IPS-NIHi7 (cell line): Measurements from ENCODE around the gene ARPP21.
A peak's percentile ranks its signal among the peaks of the same experiment; 100 is the strongest.
"Not testable (repeated sequence)": the region's sequence is repeated elsewhere in the genome, so short reads cannot be mapped to it uniquely, and the experiment has no call there.

Experiments
- DNase-seq: peaks from one replicate; pipeline ENCODE4 v3.0.0; 2012; ENCODE audit warnings: mixed read lengths; ENCODE audit errors: extremely low spot score

Gene ARPP21

DNA sequence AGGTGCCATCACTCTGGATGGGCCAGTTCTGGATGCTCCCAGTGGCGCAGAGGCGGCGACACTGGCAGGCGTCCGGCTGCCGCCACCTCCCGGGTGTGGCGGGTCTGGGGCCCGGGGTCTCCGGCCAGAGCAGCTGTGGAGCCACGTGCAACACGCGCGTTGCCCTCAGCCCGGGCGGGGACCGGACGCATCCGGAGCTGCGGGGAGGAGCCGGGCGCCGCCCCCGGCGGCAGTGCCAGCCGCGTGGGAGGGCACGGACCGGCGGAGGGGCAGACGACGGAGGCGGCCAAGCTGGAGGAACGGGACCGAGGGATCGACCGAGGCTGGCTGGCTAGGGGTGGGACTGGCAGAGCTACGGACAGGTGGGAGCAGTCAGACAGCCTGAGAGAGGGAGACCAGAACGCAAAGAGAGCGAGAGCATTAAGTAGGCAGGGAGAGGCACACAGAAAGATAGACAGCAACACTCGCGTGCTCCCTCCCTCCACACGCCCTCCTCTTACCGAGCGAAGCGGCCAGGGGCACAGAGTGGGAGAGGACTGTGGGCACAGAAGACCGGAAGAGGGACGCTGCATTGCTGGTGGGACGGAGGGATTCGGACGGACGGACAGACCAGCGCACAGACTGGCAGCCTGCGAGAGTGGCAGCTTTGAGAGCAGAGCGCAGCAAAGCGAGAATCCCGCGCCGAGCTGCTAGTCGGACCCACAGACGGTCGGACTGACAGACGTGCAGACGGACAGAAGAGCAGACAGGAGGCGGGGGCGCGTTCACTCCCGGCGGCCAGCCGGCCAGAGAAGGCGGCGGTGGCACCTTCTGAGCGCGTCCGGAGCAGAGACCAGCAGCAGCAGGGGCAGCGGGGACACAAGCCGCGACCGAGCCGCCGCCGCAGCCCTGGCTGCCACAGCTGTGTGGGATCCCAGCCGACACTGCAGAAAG is at the start of gene ARPP21:
Gene ARPP21 (plus strand): TSS at position 272 of the 933 bp plus-strand sequence. CDS start 42,227 bp downstream, outside the sequence.
- DNase-seq, result peak; percentile 32

DNA sequence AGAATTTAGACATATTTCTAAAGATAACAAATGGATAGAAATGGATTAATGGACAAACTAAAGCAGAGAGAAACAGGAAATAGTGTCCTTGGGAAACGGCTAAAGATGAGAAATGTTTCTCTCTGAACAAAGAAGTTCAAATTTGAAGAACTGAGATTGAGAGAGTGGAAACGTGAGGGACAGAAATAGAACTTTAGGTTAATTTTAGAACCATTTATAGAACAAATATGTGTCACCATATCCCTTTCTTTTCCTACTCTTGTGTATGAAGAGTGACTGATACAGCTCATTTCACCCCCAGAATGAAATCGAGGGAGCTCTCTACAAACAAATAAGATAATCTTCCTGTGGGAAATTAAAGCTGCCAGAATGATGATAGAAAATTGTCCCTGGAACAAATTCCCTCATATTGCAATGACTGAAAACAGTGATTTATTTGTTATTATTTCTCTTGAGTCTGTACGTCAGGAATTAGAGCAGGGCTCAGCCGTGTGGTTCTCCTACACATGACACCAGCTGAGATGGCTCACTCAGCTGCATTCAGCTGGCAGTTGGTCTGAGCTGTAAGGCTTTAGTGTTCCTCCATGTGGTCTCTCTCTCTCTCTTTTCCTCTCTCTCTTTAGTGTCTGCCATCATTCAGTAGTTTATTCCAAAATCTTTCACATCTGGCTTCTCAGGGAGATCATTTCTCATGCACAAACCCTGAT is 46.6 kb upstream of the ARPP21 start:
- DNase-seq, result no peak

DNA sequence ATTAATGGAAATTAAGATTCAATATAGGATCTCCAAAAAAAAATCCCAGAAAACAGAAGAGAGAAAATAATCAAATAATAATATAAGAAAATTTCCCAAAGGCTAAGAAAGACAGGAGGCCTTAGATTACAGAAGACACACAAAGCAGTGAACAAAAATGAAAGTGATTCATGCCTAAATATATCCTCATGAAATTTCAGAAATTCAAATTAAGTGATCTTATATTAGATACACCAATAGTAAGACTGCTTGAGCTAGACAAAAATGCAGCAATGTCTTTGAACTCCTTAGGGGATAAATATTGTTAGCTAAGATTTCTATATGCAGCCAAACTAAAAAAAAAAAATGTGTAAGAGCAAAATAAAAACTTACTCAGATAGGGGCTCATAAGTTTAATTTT is 44.6 kb upstream of the ARPP21 start:
- DNase-seq, result no peak

DNA sequence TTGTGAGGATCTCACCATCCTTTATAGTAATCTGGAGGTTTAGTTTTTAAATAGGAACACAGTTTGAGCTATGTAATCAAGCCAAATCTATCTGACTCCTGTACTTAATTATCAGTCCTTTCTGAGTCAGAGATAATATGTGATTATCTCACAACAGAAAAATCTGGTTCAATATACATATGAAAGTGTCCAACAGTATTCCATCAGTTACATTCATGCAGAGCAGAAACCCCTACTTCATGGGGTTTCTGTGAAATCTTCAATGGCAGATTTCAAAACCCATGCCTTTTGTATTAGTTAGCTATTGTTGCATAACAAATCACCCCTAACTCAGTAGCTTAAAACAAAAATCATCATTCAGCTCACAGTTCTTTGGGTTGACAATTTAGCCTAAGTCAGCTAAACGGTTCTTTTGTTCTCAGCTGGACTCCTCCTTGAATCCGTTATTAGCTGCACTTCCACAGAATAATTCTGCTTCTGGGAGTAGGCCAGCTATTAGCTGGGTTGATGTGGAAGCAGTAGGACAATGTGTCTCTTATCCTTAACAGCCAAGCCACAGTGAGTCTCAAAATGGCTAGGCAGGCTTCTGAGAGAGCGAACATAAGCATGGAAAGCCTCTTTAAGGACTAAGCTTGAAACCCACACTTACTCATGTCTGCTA is 42.9 kb upstream of the ARPP21 start:
- no peak for DNase-seq

DNA sequence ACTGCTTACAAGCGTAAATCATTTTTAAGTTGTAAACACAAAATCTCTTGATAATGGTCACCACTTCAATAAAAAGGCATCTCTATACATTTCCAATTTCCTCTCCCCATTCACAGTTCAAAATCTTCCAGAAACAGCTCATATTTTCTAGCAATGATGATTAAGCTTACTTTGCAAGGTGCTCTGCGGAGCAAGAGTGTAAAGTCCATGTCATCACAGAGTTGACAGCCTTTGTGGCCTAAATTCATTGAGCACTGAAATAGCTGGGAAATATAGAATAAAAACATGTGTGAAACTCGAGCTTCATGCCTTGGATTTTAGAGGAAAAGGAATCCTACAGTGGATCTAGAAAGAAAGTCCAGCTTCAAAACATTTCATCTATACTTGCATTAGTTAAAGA is 41.8 kb upstream of the ARPP21 start:
- DNase-seq, result no peak

DNA sequence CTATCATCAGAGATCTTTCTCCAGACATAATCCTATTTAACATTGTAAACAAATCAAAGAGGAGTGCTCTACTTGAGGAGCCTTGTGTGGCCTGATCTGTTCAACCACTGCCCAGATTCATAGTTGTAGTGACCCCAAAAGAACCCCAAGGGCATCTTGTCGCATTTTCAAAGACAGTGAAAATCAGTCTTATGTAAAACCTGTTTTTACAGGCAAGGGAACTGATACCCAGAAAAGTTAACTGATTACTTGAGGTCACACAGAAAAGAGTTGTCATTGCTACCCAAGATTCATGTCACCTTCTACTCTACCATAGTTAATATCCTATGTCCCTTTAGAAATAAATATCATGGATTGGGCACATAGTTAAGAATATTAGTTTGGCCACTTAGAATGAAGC is 40.5 kb upstream of the ARPP21 start:
- no peak for DNase-seq

DNA sequence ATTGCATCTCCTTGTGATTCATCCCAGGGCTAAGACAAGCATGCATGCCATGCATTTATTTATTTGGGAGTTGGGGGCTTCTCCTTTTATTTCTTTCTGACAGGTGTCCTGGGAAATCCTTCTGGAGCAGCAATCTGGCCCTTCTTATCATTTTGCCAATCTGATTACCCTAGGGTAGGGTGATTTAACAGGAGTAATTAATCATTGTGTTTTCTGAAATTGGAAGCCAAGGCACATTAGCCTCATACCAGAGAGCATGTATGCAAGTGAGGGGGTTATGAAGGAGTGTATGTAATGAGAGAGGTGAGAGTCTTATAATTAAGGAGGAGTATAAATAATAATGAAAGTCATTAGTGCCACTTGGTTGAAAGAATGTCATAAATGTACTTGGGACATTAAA is 37.4 kb upstream of the ARPP21 start:
- DNase-seq, result no peak

DNA sequence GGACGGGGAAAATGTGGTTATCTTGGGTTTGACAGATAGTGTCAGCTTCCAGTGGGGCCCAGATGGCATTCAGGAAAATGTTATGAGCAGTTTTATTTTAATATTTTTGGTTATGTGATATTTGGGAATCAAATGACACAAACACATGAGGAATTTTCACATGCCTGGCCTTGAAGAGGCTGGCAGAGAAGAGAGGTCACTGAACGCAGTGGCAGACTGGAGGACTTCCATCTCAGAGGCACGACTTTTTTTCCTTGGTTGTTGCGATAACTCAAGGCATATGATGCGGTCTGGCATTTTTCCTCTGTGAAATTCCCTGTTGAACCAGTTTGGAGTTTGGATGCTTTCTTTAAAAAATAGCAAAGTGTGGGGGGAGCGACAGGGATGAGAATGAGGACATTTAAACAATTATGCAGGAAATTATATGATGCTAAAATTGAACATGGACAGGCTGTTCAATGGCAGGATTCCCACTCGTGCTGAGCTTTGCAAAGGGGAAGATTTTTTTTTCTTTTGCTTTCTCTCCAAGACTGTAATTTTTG is 36.9 kb upstream of the ARPP21 start:
- no peak for DNase-seq

DNA sequence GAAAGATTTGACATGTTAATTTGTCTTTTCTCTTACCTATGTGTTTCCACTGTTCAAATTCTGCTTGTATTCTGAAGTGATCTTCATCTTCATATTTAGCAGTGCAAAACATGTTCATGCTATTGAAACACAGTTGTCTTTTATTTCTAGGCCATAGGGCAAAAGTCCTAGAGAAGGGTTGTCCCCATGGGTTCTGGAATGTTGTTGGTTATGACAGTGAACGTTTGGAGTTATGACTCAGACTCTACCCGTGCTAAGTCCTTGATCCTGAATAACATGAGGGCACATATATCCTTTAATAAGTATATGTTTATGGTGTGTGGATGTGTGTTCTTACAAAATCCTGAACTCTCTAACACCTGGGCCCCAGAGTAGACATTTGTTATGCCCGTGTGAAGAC is 23.0 kb upstream of the ARPP21 start:
- no peak for DNase-seq

DNA sequence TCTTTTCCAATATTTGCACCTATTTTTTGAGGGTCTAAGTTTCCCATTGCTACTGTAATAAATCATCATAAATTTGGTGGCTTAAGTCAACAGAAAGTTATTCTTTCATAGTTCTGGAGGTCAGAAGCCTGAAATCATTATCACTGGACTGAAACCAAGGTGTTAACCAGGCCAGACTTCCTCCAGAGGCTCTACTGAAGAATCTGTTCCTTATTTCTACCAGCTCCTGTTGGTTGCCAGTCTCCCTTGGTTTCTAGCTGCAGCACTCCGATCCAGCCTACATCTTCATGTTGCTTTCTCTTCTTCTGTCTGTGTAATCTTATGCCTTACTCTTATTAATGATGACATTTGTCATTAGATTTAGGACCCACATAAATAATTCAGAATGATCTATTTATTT is 22.0 kb upstream of the ARPP21 start:
- DNase-seq, result no peak

DNA sequence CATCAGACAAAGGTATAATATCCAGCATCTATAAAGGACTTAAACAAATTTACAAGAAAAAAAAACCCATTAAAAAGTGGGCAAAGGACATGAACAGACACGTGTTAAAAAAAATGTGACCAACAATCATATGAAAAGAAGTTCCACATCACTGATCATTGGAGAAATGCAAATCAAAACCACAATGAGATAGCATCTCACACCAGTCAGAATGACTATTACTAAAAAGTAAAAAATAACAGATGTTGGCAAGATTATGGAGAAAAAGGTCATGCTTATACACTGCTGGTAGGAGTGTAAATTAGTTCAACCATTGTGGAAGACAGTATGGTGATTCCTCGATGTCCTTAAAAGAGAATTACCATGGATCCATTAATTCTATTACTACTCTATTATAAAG is 19.1 kb upstream of the ARPP21 start:
- DNase-seq, result not testable (repeated sequence)

DNA sequence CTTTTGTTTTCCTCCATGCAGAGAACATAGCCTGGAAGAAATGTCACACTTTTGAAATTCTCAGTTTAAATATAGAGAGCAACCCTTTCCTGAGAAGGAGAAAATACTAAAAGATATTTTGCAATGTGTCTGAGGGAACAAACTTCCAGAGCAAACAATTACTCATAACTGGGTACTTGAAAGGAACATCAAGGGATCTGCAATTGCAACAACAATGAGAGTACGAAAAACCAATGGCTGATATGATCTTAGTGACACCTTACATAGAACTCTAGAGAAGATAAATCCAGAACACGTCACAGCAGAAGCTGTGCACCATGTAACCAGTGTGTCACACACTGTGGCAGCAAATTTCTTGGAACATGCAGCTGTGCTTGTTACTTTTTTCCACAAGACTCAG is 14.6 kb upstream of the ARPP21 start:
- DNase-seq, result no peak

DNA sequence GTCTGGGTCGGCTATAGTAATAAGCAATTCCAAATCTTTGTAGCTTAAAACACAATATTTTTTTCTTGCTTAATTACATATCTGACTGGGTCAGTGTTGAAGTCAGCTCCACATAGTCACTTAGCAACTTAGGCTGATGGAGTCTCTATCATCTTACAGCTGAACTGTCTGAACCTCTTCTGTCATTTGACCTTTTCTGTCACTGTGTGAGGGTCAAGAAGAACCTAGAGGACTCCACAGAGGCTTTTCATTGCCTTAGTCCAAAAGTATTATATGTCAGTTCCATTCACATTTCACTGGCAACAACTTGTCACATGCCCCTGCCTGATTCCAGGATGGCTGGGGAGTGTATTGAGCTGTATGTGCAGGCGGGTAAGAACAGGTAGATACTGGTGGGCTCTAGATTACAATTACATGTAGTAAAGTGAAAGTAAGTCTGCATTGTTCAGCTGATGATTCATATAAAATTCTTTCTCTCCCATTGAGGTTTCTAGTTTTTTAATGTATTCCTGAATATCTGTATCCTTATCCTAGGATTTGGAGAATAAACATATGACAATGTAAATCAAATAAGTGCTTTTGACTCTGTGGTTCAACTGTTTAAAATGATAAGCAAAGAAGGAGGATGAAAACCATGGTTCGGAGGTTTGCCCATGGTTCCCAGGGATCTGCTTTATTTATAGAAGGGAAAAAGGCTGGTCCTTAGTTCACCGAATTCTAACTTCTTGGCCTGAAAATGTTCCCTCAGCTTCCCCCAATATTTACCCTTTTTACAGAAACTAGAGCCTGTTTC is 5.8 kb upstream of the ARPP21 start:
- no peak for DNase-seq

DNA sequence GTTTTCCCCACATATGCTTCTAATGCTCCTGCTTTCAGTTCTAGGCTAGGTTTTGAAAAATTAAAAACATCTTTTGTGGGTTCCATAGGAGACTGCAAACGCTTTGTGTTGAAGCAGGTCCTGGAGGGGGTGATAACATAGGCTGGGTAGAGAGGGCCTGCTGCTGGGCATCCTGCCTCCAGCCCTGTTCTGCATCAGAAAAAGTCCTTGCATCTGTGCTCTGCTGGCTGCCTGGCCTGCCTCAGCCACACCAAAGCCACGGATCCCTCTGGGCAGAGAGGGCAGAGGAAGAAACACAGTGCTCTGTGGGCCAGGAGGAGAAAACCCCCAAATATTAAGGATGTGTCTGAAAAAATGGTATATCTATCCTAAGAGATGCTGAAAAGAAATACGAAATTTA is 3.9 kb upstream of the ARPP21 start:
- DNase-seq, result no peak

DNA sequence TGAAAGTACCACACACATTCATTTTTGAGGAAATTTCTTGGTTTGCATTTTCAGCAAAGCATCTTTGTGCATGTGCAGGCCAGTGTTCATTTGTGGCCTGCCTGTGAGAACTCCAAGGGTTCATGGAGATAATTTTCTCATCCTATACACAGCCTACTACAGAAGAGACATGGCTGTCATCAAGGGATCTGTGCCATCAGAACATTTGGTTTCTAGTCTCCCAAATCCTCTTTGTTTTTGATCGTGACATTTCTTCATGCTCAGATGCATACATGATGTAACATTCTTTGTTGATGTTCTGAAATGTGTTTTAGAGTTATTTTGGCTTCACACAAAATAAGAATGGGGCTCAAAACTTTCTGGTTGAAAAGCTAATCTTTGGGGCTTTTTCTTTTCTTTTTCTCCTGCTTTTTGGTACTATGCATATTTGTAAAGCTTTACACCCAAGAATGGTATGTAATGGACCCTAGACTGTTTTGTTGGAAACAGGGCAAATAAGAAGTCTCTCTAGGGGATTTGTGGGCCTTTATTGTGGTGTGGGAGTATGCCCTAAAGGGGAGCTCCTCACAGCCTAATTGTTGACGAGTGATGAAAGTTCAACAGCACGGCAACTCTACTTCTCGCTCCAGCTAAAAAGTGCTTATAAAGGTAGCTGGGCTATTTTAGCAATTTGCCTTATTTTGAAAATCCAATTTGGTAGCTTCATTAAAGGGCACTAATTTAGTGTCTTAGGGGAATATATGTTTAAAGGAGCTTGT is 3.2 kb upstream of the ARPP21 start:
- DNase-seq, result no peak

DNA sequence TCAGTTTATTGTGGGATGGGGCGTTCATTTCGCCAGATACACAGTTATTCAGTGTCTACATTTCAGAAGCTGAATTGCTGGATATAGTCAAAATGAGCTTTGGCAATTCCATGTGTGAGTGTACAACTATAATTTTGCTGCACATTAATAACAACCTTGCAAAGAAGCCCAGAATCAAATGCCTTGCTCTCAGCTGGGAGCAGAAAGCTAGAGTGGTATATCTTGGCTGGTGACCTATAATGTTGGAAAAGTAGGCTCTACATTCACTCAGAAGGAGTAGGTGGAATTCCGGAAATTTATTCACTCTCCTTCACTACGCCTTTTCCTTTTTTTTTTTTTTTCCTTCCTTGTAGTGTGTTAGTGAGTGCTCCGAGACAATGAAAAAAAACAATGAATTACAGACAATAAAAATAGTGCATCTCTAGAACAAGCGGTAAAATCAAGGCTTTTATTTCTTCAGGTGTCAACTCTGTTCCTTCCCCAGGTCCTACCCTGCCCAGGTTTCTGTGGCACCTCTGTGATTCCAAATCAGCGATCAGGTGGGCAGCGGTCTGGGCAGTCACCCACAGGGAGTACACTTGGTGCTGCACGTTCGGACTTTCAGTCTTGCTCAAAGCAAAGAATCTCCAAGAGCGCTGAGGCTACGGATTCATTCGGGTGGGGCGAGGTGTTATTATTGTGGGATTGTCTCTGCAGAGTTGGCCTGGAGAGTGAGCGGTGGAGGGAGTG is 910 bp upstream of the ARPP21 start:
- DNase-seq, result no peak

DNA sequence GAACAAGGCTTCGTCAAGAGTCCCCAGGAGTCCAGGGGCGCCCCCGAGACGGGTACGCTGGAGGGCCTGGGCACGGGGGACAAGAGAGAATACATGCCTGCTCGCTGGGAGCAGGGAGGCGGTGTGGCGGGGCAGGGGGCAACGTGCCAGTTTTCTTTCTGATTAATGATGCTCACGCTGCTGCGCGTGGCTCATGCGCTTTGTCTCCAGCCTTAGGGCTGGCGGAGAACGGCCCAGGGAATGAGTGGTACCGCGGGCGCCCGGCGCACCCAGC is 408 bp upstream of the ARPP21 start:
- peak; percentile 5 for DNase-seq

DNA sequence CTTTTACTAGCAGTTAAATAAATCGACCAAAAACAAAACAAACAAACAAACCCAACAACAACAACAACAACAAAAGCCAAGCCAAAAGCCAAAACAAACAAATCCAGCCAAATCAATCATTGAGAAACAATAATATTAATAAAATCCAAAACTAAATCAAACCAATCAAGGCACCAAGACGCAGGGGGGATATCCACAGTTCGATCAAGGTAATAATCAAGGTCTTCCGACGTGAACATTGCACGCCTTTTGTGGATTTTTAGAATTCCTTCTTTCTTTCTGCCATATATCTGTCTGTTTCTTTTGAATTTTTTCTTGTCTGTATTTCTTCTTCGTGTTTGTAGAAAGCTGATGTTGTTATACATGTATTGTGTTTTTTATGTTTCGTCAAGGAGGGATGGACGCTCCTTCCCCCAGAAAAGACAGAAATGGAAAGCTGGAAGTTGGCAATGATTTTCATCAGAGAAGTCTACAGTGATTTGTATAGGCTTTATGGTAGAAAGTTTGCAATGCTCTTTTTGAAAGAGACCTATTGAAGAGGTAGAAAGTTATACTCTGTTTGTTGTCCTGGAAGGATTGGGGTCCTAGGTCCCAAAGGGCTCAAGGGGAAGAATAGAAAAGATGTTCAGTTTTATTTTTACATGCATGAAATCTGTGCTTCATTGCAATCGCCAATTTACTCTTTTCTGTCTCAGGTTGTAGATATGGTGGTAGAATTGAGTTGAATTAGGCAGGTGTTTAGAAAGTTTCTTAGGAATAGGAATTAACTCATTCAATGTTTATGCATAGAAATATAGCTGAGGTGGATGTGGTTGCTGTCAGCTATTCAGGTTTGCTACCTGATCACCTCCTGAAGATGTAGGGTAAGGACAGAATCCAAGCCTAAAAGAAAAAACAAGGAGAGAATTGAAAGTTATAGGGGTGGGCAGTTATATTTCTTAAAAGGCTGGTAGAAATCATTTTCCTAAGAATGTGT is 1.2 kb downstream of the ARPP21 start:
- no peak for DNase-seq

DNA sequence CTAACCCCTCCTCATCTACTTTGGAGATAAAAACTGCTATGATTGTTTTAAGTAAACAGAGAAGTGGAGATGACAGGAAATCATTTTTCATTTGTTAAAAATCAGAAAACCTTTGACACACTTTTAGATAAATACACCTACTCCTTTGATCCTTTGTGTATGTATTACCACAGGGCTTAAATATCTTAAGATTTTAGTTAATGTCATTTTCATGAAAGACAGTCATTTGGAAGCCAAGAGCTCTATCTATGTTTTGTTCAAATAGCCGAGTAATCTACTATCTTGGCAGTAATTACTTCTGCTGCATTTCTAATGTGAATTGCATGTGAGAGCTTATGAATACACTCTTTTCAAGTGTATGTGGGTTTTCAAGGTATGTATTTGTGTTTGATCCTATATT is 2.0 kb downstream of the ARPP21 start:
- no peak for DNase-seq
